ENCODE results near the gene WNT9A. TPM values are rescaled to one million over a fixed set of nuclear protein-coding genes. Genes with fewer than 3 reads are reported as not detected.

WNT9A gene
- total RNA-seq, 1 donor from 2014 or later = 10.3 TPM

DNA sequence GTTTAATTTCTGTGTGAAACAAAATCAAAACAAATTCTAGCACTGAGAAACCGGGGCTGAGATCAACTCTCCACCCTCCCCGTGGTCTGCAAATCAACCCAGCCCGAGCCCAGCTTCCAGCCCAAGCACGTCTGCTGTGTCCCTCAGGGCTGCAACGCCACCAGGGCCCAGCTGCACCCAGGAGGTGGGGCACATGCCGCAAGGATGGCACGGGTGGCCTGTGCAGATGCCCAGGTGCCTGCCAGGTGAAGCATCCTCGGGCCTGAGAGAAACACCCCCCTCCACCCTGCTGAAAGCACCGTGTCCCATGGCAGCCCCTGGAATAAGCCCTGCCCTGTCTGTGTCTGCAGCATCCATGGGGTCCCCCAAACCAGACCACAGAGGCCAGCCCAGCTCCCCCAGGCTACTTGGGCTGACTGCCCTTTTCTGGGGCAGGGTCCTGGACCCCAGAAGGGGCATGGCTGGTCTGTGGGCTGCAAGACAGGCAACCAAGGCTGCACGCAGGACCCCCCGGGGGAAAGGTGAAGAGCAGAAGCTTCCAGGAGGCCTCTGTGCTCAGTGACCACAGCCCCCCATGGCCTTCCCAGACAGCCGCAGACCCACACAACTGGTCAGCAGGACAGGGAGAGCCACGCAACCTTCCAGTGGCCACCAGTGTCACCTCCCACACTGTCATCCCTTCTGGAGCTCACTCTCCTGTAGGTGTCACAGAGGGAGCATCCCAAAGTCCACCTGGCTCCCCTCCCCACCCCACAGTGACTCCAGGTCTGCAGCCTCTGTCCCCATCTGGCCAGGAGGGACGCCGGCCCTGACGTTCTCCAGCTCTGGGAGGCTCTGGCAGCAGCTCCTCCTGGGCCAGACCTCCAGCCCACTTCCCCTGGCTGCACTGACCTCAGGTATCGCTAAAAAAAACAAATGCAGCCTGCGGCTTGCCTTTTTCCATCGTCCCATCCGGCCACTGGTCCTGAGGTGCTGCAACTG lies 7.7 kb downstream of the WNT9A start:
- H3K27me3 ChIP-seq (ENCODE audit: control insufficient read depth, insufficient read depth, low read length) = no peaks in the 10 kb centered on the region
- no peak for DNase-seq (ENCODE audit: low read depth)
- H3K36me3 ChIP-seq (ENCODE audit: control insufficient read depth, insufficient read depth, low read length) = no peaks in the 10 kb centered on the region
- no peak for TF ChIP-seq CTCF (IDR thresholded peaks at IDR 0.05; ENCODE audit: insufficient read depth, low read length, poor library complexity, severe bottlenecking)
- no peak overlapping the region for H3K4me3 ChIP-seq (ENCODE audit: low read depth, low read length)

GRCh38 chr1:227938911-227939790 lies 8.6 kb downstream of the WNT9A start:
- TF ChIP-seq CTCF (IDR thresholded peaks at IDR 0.05; ENCODE audit: insufficient read depth, low read length, poor library complexity, severe bottlenecking) = no peak
- no peaks in the 10 kb centered on the region for H3K27me3 ChIP-seq (ENCODE audit: control insufficient read depth, insufficient read depth, low read length)
- no peak overlapping the region for H3K4me3 ChIP-seq (ENCODE audit: low read depth, low read length)
- DNase-seq (ENCODE audit: low read depth) = no peak
- H3K36me3 ChIP-seq (ENCODE audit: control insufficient read depth, insufficient read depth, low read length) = no peaks in the 10 kb centered on the region

DNA sequence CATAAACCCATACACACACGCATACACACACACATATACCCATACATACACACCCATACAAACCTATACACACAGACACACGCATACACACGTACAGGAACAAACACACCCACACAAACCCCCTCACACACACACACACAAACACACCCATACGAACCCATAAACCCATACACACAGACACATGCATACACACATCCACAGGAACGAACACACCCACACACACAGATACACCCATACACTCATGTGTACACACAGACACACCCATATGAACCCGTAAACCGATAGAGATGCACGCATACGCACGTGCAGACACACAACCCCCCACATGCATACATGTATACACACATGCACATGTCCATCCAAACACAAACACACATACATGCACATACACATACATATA lies 9.5 kb downstream of the WNT9A start:
- DNase-seq (ENCODE audit: low read depth) = no peak
- no peak for TF ChIP-seq CTCF (IDR thresholded peaks at IDR 0.05; ENCODE audit: insufficient read depth, low read length, poor library complexity, severe bottlenecking)
- no peak overlapping the region for H3K4me3 ChIP-seq (ENCODE audit: low read depth, low read length)

DNA sequence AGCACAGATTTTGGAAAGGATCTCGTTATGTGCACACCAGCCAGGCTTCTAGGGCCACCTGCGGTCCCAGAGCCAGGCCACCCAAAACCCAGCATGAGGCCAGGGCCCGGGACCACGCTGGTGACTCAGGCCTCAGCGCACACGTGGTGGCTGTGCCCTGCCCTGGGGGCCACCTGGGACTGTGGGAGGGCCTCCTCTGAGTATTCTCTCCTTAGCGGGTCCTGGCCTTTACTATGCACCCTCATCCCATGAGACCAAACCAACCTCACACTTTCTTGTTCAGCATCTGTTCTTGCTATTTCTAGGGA lies 9.9 kb downstream of the WNT9A start:
- no peak for DNase-seq (ENCODE audit: low read depth)
- Histone ChIP-seq H3K36me3 (ENCODE audit: control insufficient read depth, insufficient read depth, low read length) (no peaks in the 10 kb centered on the region), H3K27me3 (ENCODE audit: control insufficient read depth, insufficient read depth, low read length) (no peaks in the 10 kb centered on the region), H3K4me3 (ENCODE audit: low read depth, low read length) (no peak overlapping the region)
- no peak for TF ChIP-seq CTCF (IDR thresholded peaks at IDR 0.05; ENCODE audit: insufficient read depth, low read length, poor library complexity, severe bottlenecking)

More for the DNA sequence above, 9.5 kb downstream of the WNT9A start:
- Histone ChIP-seq H3K36me3 (ENCODE audit: control insufficient read depth, insufficient read depth, low read length) (no peaks in the 10 kb centered on the region), H3K27me3 (ENCODE audit: control insufficient read depth, insufficient read depth, low read length) (no peaks in the 10 kb centered on the region)

DNA sequence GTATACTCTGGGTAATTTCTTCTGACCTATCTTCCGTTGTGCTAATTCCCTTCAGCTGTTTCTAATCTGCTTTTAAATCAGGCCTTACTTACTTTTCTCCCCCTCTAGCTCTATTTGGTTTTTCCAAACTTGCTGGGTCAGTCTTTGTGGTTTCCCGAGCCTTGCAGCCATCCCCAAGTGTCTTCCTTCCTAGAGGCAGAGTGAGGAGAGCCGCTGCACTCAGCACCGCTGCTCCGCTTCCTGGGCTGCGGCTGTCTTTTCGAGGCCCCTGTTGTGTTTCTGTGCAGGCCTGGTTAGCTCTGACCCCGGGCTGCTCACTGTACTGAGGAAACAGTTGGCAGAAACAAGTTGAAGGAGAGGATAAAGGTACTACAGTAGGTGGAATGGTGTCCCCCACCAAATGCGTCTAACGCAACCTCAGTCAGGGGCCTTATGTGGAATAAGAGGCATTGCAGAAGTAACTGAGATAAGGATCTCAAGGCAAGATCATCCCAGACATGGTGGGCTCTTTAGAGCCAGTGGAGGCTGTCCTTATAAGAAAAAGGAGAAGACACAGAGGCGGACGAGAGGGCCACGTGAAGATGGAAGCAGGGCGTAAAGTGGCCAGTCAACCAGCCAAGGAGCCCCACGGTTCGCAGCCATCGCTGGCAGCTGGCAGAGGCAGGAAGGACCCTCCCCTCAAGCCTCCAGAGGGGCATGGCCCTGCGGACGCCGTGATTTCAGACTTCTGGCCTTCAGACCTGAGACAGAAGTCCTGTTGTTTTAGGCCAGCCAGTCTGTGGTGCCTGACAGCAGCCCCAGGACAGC lies 10.5 kb downstream of the WNT9A start:
- no peak for TF ChIP-seq CTCF (IDR thresholded peaks at IDR 0.05; ENCODE audit: insufficient read depth, low read length, poor library complexity, severe bottlenecking)
- Histone ChIP-seq H3K27me3 (ENCODE audit: control insufficient read depth, insufficient read depth, low read length) (no peaks in the 10 kb centered on the region), H3K36me3 (ENCODE audit: control insufficient read depth, insufficient read depth, low read length) (no peaks in the 10 kb centered on the region)

More for the DNA sequence above, 10.5 kb downstream of the WNT9A start:
- no peak for DNase-seq (ENCODE audit: low read depth)
- H3K4me3 ChIP-seq (ENCODE audit: low read depth, low read length) = no peak overlapping the region

Measured in kidney epithelial cell (primary cell).